Measurements from ENCODE around the gene AHDC1.

Gene AHDC1

DNA sequence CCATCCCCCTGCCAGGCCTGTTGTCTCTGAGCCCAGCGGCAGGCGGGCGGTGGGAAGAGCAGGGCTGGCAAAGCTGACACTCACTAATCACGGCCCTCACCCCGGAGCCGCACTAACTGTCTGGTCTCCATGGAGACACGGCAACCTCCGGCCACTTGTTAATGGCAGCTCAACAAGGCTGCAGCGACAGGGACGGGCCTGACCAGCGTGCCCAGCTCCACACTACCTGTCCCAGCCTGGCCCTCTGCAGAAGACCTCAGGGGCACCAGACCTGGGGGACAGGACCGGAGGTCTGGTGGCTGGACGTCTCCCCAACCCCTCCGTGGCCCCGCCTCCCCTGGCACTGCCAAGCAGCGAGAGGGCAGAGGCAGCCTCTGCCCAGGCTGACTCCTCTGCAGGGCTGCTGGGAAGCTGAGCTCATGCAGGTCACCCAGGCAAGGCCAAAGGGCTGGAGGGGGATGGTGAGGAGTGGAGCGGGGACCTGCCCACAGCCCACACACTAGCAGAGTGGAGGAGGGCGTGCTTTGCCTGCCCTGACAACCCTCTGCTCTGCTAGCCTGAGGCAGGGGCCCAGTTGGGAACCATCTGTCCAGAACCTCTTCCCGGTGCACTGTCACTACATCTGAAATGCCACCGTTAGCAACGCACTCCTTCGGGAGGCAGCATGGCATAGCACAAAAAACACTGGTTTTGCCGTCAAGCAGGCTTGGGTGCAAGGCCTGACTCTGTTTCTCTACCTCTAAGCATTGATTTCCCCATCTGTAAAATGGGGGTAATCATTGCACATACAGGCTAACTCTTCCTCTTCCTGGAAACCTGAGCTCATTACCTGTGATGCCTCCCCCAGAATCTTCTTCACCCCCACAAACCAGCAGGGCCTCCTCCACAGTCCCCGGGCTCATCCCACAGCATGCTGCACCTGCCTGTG lies 84.3 kb downstream of the AHDC1 start:
- peaks cover 8% of the 10 kb centered on the region; the same call in 1 of the 2 replicates for H3K4me1 ChIP-seq (ENCODE audit: low read length)
- H3K36me3 ChIP-seq (replicated peaks; ENCODE audit: insufficient read depth, low read length) = no peaks in the 10 kb centered on the region
- DNase-seq = no peak
- H3K4me3 ChIP-seq (ENCODE audit: low read length) = no peak overlapping the region
- no peak overlapping the region for H2AFZ ChIP-seq (ENCODE audit: low read length)
- TF ChIP-seq EZH2phosphoT487 (IDR thresholded peaks at IDR 0.05; ENCODE audit: low read length) = no peak
- TF ChIP-seq, protein P1, sequence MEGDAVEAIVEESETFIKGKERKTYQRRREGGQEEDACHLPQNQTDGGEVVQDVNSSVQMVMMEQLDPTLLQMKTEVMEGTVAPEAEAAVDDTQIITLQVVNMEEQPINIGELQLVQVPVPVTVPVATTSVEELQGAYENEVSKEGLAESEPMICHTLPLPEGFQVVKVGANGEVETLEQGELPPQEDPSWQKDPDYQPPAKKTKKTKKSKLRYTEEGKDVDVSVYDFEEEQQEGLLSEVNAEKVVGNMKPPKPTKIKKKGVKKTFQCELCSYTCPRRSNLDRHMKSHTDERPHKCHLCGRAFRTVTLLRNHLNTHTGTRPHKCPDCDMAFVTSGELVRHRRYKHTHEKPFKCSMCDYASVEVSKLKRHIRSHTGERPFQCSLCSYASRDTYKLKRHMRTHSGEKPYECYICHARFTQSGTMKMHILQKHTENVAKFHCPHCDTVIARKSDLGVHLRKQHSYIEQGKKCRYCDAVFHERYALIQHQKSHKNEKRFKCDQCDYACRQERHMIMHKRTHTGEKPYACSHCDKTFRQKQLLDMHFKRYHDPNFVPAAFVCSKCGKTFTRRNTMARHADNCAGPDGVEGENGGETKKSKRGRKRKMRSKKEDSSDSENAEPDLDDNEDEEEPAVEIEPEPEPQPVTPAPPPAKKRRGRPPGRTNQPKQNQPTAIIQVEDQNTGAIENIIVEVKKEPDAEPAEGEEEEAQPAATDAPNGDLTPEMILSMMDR (IDR thresholded peaks at IDR 0.05; ENCODE audit: low read length) = no peak
- no peak for TF ChIP-seq EZH2 (optimal IDR thresholded peaks at IDR 0.05; ENCODE audit: low read depth, low read length)
- H3K9me3 ChIP-seq (replicated peaks; ENCODE audit: insufficient read depth, low read length) = no peaks in the 10 kb centered on the region
- H3K27ac ChIP-seq (ENCODE audit: low read length) = no peak overlapping the region
- no peaks in the 10 kb centered on the region for H3K79me2 ChIP-seq (ENCODE audit: low read length)
- no peaks in the 10 kb centered on the region for H4K20me1 ChIP-seq (ENCODE audit: insufficient read depth, low read length)
- no peak overlapping the region for H3K4me2 ChIP-seq (ENCODE audit: low read depth, low read length)
- no peaks in the 10 kb centered on the region for H3K27me3 ChIP-seq (replicated peaks; ENCODE audit: insufficient read depth, low read length)
- H3K9ac ChIP-seq (ENCODE audit: low read length) = no peak overlapping the region
- no peaks in the 10 kb centered on the region for H3K9me2 ChIP-seq (replicated peaks; ENCODE audit: insufficient read depth, low read length)
- no peaks in the 10 kb centered on the region for H3F3A ChIP-seq (ENCODE audit: insufficient read depth, low read length)

DNA sequence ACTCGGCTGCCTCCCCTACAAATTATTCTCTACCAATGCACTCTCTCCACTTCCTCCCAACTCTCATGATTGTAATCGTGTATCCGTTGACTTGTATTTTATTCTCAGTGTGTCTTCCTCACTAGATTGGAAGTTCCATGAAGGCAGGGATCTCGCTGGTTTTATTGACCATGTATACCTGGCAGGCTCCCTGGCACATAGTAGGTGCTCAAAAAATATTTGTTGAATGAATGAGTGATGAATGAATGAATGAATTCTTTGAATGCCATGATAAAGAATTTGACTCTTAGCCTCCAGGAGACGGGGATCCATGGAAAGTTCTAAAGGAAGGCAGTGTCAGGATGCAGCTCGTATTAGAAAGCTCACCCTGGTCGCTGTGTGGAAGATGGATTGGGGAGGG lies 85.1 kb downstream of the AHDC1 start:
- no peak overlapping the region for H3K27ac ChIP-seq (ENCODE audit: low read length)
- TF ChIP-seq, protein P1 (IDR thresholded peaks at IDR 0.05; ENCODE audit: low read length) = no peak
- TF ChIP-seq EZH2phosphoT487 (IDR thresholded peaks at IDR 0.05; ENCODE audit: low read length) = no peak
- no peak for TF ChIP-seq EZH2 (optimal IDR thresholded peaks at IDR 0.05; ENCODE audit: low read depth, low read length)
- no peaks in the 10 kb centered on the region for H4K20me1 ChIP-seq (ENCODE audit: insufficient read depth, low read length)
- H3F3A ChIP-seq (ENCODE audit: insufficient read depth, low read length) = no peaks in the 10 kb centered on the region
- no peaks in the 10 kb centered on the region for H3K36me3 ChIP-seq (replicated peaks; ENCODE audit: insufficient read depth, low read length)
- H3K9ac ChIP-seq (ENCODE audit: low read length) = no peak overlapping the region
- H3K4me2 ChIP-seq (ENCODE audit: low read depth, low read length) = no peak overlapping the region
- H3K9me2 ChIP-seq (replicated peaks; ENCODE audit: insufficient read depth, low read length) = no peaks in the 10 kb centered on the region
- H3K4me3 ChIP-seq (ENCODE audit: low read length) = no peak overlapping the region
- no peaks in the 10 kb centered on the region for H3K79me2 ChIP-seq (ENCODE audit: low read length)
- H3K9me3 ChIP-seq (replicated peaks; ENCODE audit: insufficient read depth, low read length) = no peaks in the 10 kb centered on the region
- no peak overlapping the region for H2AFZ ChIP-seq (ENCODE audit: low read length)
- peaks cover 8% of the 10 kb centered on the region; the same call in 1 of the 2 replicates for H3K4me1 ChIP-seq (ENCODE audit: low read length)
- no peaks in the 10 kb centered on the region for H3K27me3 ChIP-seq (replicated peaks; ENCODE audit: insufficient read depth, low read length)
- no peak for DNase-seq

DNA sequence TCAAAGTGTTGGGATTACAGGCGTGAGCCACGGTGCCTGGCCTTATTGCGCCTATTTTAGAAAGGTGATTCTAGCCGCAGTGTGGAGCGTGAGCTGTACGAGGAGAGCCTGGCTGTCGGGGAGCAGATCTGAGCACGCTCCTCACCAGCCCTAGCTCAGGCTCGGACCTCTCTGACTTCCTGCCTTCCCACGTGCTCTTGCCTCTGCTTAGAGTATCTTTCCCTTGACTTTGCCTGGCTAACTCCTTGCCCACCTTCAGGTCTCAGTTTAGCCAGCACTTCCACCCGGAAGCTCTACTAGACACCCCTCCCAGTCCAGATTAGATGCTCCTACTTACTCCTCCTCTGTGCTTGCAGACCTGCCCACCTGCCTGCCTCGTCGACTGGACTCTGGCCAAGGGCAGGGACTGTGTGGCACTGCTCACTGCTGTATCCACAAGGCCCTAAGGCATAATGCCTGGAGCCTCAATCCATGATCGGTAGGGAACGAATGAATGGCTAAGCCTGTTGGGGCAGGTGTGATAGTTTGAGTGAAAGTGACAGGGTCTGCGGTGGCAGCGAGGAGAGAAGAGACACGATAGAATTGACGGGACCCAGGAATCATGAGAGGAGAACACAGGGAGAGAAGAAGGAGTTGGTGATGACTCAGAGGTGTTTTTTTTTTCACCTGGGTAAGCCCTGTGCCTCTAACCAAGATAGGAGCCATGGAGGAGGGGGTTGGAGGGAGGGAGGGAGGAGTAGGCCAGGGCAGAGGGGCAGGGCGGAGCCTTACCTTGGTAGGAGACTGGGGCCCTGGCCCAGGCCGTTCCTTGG lies 85.8 kb downstream of the AHDC1 start:
- Histone ChIP-seq H3K9me3 (replicated peaks; ENCODE audit: insufficient read depth, low read length) (no peaks in the 10 kb centered on the region), H3F3A (ENCODE audit: insufficient read depth, low read length) (no peaks in the 10 kb centered on the region), H3K4me1 (ENCODE audit: low read length) (peaks cover 8% of the 10 kb centered on the region; the same call in 1 of the 2 replicates), H3K36me3 (replicated peaks; ENCODE audit: insufficient read depth, low read length) (no peaks in the 10 kb centered on the region), H3K27me3 (replicated peaks; ENCODE audit: insufficient read depth, low read length) (no peaks in the 10 kb centered on the region), H4K20me1 (ENCODE audit: insufficient read depth, low read length) (no peaks in the 10 kb centered on the region), H3K4me3 (ENCODE audit: low read length) (no peak overlapping the region), H3K79me2 (ENCODE audit: low read length) (no peaks in the 10 kb centered on the region), H3K4me2 (ENCODE audit: low read depth, low read length) (no peak overlapping the region), H3K27ac (ENCODE audit: low read length) (no peak overlapping the region), H3K9me2 (replicated peaks; ENCODE audit: insufficient read depth, low read length) (no peaks in the 10 kb centered on the region), H2AFZ (ENCODE audit: low read length) (no peak overlapping the region), H3K9ac (ENCODE audit: low read length) (no peak overlapping the region)
- TF ChIP-seq, protein P1 (IDR thresholded peaks at IDR 0.05; ENCODE audit: low read length) = no peak
- no peak for DNase-seq

Measured in MM.1S (cell line).